ENCODE measurements around the gene COL11A1. TPM values are rescaled to one million over a fixed set of nuclear protein-coding genes. Genes with fewer than 3 reads are reported as not detected.

COL11A1 gene
- polyA plus RNA-seq, 1 donor from 2014 or later: 4.6 TPM

- H3K9me2 ChIP-seq (ENCODE audit: insufficient read depth, low read length): no peaks in the 10 kb centered on the region
Measured at GRCh38 chr1:102875756-102876155, 232.6 kb downstream of the COL11A1 start.

GRCh38 chr1:102872526-102872925 lies 235.8 kb downstream of the COL11A1 start:
- no peak overlapping the region for H3K4me3 ChIP-seq (ENCODE audit: low read length)
- no peaks in the 10 kb centered on the region for H3K79me2 ChIP-seq (replicated peaks; ENCODE audit: insufficient read depth, low read length)
- no peak overlapping the region for H3K4me2 ChIP-seq (ENCODE audit: low read length)
- no peaks in the 10 kb centered on the region for H3K27me3 ChIP-seq (ENCODE audit: insufficient read depth, low read depth, low read length)
- TF ChIP-seq RAD21 (conservative IDR thresholded peaks at IDR 0.05) (no peak), MXI1 (conservative IDR thresholded peaks at IDR 0.05; ENCODE audit: poor library complexity, severe bottlenecking) (no peak), POLR2AphosphoS5 (IDR thresholded peaks at IDR 0.05) (no peak), TAF1 (IDR thresholded peaks at IDR 0.05; ENCODE audit: low read depth) (no peak), EZH2 (IDR thresholded peaks at IDR 0.05; ENCODE audit: borderline replicate concordance, insufficient read depth, low read length, poor library complexity, severe bottlenecking) (no peak), CTCF (IDR thresholded peaks at IDR 0.05; ENCODE audit: poor library complexity, severe bottlenecking) (no peak), SMC3 (conservative IDR thresholded peaks at IDR 0.05; ENCODE audit: poor library complexity) (no peak), REST (IDR thresholded peaks at IDR 0.05; ENCODE audit: borderline replicate concordance) (no peak)
- H3K9me3 ChIP-seq (ENCODE audit: low read length): no peaks in the 10 kb centered on the region
- no peaks in the 10 kb centered on the region for H3K36me3 ChIP-seq (ENCODE audit: insufficient read depth, low read length)
- no peaks in the 10 kb centered on the region for H3F3A ChIP-seq (ENCODE audit: insufficient read depth, low read length, poor library complexity, severe bottlenecking)
- no peak overlapping the region for H3K9ac ChIP-seq (ENCODE audit: low read length)
- H4K20me1 ChIP-seq (ENCODE audit: insufficient read depth): no peaks in the 10 kb centered on the region
- no peak overlapping the region for H2AFZ ChIP-seq (ENCODE audit: low read depth, low read length)
- H3K27ac ChIP-seq (ENCODE audit: low read length): no peak overlapping the region
- H3K9me2 ChIP-seq (ENCODE audit: insufficient read depth, low read length): no peaks in the 10 kb centered on the region

More at GRCh38 chr1:102875756-102876155, 232.6 kb downstream of the COL11A1 start:
- Histone ChIP-seq H4K20me1 (ENCODE audit: insufficient read depth) (no peaks in the 10 kb centered on the region), H3K27me3 (ENCODE audit: insufficient read depth, low read depth, low read length) (no peaks in the 10 kb centered on the region), H3K79me2 (replicated peaks; ENCODE audit: insufficient read depth, low read length) (no peaks in the 10 kb centered on the region), H3K36me3 (ENCODE audit: insufficient read depth, low read length) (no peaks in the 10 kb centered on the region), H3K27ac (ENCODE audit: low read length) (no peak overlapping the region), H3K9me3 (ENCODE audit: low read length) (no peaks in the 10 kb centered on the region), H2AFZ (ENCODE audit: low read depth, low read length) (no peak overlapping the region), H3K9ac (ENCODE audit: low read length) (no peak overlapping the region), H3F3A (ENCODE audit: insufficient read depth, low read length, poor library complexity, severe bottlenecking) (no peaks in the 10 kb centered on the region), H3K4me2 (ENCODE audit: low read length) (no peak overlapping the region), H3K4me3 (ENCODE audit: low read length) (no peak overlapping the region)
- TF ChIP-seq CTCF (IDR thresholded peaks at IDR 0.05; ENCODE audit: poor library complexity, severe bottlenecking) (no peak), TAF1 (IDR thresholded peaks at IDR 0.05; ENCODE audit: low read depth) (no peak)

Measured in neural cell (in vitro differentiated cells).